Sigmoid colon (tissue), 7 donors: ENCODE measurements around the gene NR3C2. TPM values are rescaled to one million over a fixed set of nuclear protein-coding genes. Genes with fewer than 3 reads are reported as not detected.
"Not testable (repeated sequence)": the region's sequence is repeated elsewhere in the genome, so short reads cannot be mapped to it uniquely, and the experiment has no call there.

Source experiments
- DNase-seq: peaks from one replicate; pipeline ENCODE4 v3.0.0-alpha.2; 2019
- H3K27ac ChIP-seq, 4 donors: fragments of 200-600 bp; sonication (generic); one replicate each; pipeline ENCODE4 v1.5.1; 2016 to 2019; ENCODE audit warnings: mild to moderate bottlenecking in 1 of 4
- H3K27me3 ChIP-seq, 3 donors: fragments of 200-600 bp; sonication (generic); one replicate each; pipeline ENCODE4 v1.5.1; 2019; ENCODE audit warnings: mild to moderate bottlenecking in 1 of 3
- H3K36me3 ChIP-seq, 4 donors: fragments of 200-600 bp; sonication (generic); one replicate each; pipeline ENCODE4 v1.5.1; 2016 to 2019
- H3K4me1 ChIP-seq, 4 donors: fragments of 200-600 bp; sonication (generic); one replicate each; pipeline ENCODE4 v1.5.1; 2017 to 2019
- H3K4me3 ChIP-seq, 4 donors: fragments of 200-600 bp; sonication (generic); one replicate each; pipeline ENCODE4 v1.5.1; 2017 to 2019; ENCODE audit warnings: mild to moderate bottlenecking in 2 of 4, moderate library complexity in 1 of 4
- H3K9me3 ChIP-seq, 4 donors: fragments of 200-600 bp in 3 of 4; sonication (generic) in 3 of 4; one replicate each; pipeline versions ENCODE4 v1.5.1 to v1.6.1; 2013 to 2019
- CTCF ChIP-seq, 4 experiments: fragments of 450-650 bp in 3 of 4; fragments of 200-600 bp in 1 of 4; IDR thresholded peaks; one replicate each; pipeline ENCODE4 v1.5.1; 2016 to 2019; ENCODE audit warnings: antibody characterized with exemption in 4 of 4, mild to moderate bottlenecking in 3 of 4, moderate library complexity in 2 of 4
- EP300 ChIP-seq, 4 donors: sonication (generic); formaldehyde crosslinking; IDR thresholded peaks; one replicate each; pipeline ENCODE4 v1.6.1; 2017; ENCODE audit warnings: antibody characterized with exemption in 4 of 4
- POLR2A ChIP-seq, 2 donors: fragments of 450-650 bp; IDR thresholded peaks; one replicate each; pipeline ENCODE4 v1.6.1; 2016; ENCODE audit warnings: antibody characterized with exemption in 2 of 2, mild to moderate bottlenecking in 2 of 2, moderate library complexity in 2 of 2
- POLR2AphosphoS5 ChIP-seq, 4 donors: sonication (generic); formaldehyde crosslinking; IDR thresholded peaks; one replicate each; pipeline ENCODE4 v1.6.1; 2017; ENCODE audit warnings: antibody characterized with exemption in 4 of 4
- WGBS, 2 donors: extraction: QIAGEN DNeasy Blood & Tissue Kit; methylation state at CpG; one replicate each; pipeline ENCODE4 v1.1.7; 2013; 5-methylcytosine and 5-hydroxymethylcytosine counted together
- intact Hi-C: fragments of 100-400 bp; cut with DNase I; formaldehyde crosslinking; loops from one replicate; pipeline ENCODE4 v1.15.1; 2023
- polyA plus RNA-seq, 3 donors: library from polyadenylated mRNA; stranded (reverse); fragments of 200-250 nt; gene quantifications; one replicate each; pipeline ENCODE4 v1.2.3, GENCODE V29; 2013
- total RNA-seq, 4 donors: library from RNA; depleted of rRNA; stranded (reverse); fragments of >200 nt; gene quantifications; one replicate each; pipeline ENCODE4 v1.1.0, GENCODE V29; 2016
- donor health status: healthy with polysubstance abuse.
- donor health status: Bipolar disorder and iron deficiency.
- donor health status: healthy.

Gene NR3C2
- total and polyA plus RNA-seq, 7 donors: 15.6 to 34.9 (median 23.4) TPM

- H3K36me3 ChIP-seq: no peaks in the 10 kb centered on the region
Measured at GRCh38 chr4:148145475-148145874, 296.7 kb downstream of the NR3C2 start.

GRCh38 chr4:148143174-148143573 lies 299.0 kb downstream of the NR3C2 start:
- Histone ChIP-seq H3K36me3 (peaks cover 0 to 7% (median 0%) of the 10 kb centered on the region in 4 donors), H3K9me3 (no peaks in the 10 kb centered on the region), H3K4me3 (no peak overlapping the region), H3K27ac (no peak overlapping the region), H3K4me1 (peaks cover 0 to 4% (median 0%) of the 10 kb centered on the region in 4 donors), H3K27me3 (no peaks in the 10 kb centered on the region)
- intact Hi-C loops: no loop called here
- no peak for DNase-seq
- whole genome bisulfite sequencing, 2 donors: 80 to 81% methylated on average over 4 of the region's 4 CpGs
- TF ChIP-seq EP300 (IDR thresholded peaks at IDR 0.05) (no peak), POLR2A (IDR thresholded peaks at IDR 0.05) (no peak), POLR2AphosphoS5 (IDR thresholded peaks at IDR 0.05) (no peak)

More at GRCh38 chr4:148145475-148145874, 296.7 kb downstream of the NR3C2 start:
- DNase-seq: no peak
- Histone ChIP-seq H3K27ac (no peak overlapping the region), H3K9me3 (no peaks in the 10 kb centered on the region), H3K4me1 (peaks cover 0 to 4% (median 0%) of the 10 kb centered on the region in 4 donors), H3K27me3 (no peaks in the 10 kb centered on the region), H3K4me3 (no peak overlapping the region)
- TF ChIP-seq POLR2A (IDR thresholded peaks at IDR 0.05): no peak
- no peak for TF ChIP-seq CTCF (IDR thresholded peaks at IDR 0.05)
- TF ChIP-seq POLR2AphosphoS5 (IDR thresholded peaks at IDR 0.05): no peak
- TF ChIP-seq EP300 (IDR thresholded peaks at IDR 0.05): no peak
- intact Hi-C loops: no loop called here
- 94 to 96% methylated on average over 6 of the region's 6 CpGs for WGBS, 2 donors

DNA sequence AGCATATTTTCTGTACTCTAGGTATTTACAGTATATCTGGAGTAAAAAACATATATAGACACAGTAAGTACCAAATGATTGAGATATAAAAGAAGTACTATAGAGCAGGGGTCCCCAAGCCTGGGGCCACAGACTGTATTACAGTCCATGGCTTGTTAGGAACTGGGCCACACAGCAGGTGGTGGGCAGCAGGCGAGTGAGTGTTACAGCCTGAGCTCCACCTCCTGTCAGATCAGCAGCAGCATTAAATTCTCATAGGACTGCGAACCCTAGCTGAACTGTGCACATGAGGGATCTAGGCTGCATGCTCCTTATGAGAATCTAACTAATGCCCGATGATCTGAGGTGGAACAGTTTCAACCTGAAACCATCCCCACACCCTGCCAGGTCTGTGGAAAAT lies 300.7 kb downstream of the NR3C2 start:
- Histone ChIP-seq H3K36me3 (peaks cover 0 to 7% (median 0%) of the 10 kb centered on the region in 4 donors), H3K4me1 (no peaks in the 10 kb centered on the region), H3K4me3 (no peak overlapping the region), H3K27me3 (no peaks in the 10 kb centered on the region), H3K9me3 (no peaks in the 10 kb centered on the region), H3K27ac (no peak overlapping the region)
- TF ChIP-seq POLR2AphosphoS5 (IDR thresholded peaks at IDR 0.05) (no peak), CTCF (IDR thresholded peaks at IDR 0.05) (no peak), POLR2A (IDR thresholded peaks at IDR 0.05) (no peak), EP300 (IDR thresholded peaks at IDR 0.05) (no peak)
- intact Hi-C loops: no loop called here
- 88 to 92% methylated on average over 3 of the region's 3 CpGs for WGBS, 2 donors
- no peak for DNase-seq

DNA sequence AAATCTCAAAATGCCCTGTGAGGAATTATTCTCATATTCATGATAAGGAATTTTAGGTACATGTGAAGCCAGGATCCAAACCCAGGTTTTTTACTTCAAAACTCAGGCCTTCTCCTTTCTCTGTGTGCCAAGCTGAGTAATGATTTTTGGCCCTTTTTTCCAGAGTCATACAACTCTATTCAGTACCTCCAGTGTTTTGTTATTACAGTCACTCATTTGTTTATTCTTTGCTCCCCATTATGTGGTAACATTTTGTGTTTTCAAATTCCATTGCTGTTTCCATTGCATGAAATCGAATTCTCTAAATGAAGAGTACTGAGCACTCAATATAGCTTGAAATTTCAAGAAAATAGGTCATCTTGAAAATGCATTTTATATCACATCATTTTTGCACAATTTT lies 315.4 kb downstream of the NR3C2 start:
- DNase-seq: no peak
- WGBS, 2 donors: 87 to 90% methylated on average over 1 of the region's 1 CpG

DNA sequence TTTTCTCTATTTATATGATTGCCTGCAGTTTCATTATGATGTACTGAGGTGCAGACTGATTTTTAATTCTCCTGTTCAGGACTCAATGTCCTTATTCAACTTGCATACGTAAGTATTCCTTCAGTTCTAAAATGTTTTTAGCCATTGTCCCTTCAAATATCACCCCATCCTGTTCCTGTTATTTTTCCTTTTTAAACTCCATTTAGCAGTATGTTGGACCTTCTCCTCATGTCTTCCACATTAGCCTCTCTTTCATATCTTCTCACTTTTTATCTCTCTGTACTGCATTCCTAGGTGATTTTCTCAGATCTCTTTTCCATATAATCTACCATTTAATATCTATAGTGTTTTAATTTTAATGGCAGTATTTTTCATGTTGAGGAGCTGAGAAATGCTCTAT lies 317.7 kb downstream of the NR3C2 start:
- no peaks in the 10 kb centered on the region for H3K27me3 ChIP-seq
- H3K4me3 ChIP-seq: no peak overlapping the region
- TF ChIP-seq POLR2AphosphoS5 (IDR thresholded peaks at IDR 0.05): no peak
- H3K27ac ChIP-seq: no peak overlapping the region
- WGBS, 2 donors: 63 to 100% methylated on average over 1 of the region's 1 CpG
- DNase-seq: no peak
- no peaks in the 10 kb centered on the region for H3K4me1 ChIP-seq
- H3K36me3 ChIP-seq: peaks cover 0 to 8% (median 0%) of the 10 kb centered on the region in 4 donors
- intact Hi-C loops: no loop called here
- peaks cover 0 to 10% (median 0%) of the 10 kb centered on the region in 4 donors for H3K9me3 ChIP-seq

More for the DNA sequence above, 315.4 kb downstream of the NR3C2 start:
- Histone ChIP-seq H3K4me1 (no peaks in the 10 kb centered on the region), H3K27me3 (no peaks in the 10 kb centered on the region), H3K9me3 (peaks cover 0 to 10% (median 0%) of the 10 kb centered on the region in 4 donors), H3K36me3 (no peaks in the 10 kb centered on the region), H3K27ac (no peak overlapping the region), H3K4me3 (no peak overlapping the region)
- no peak for TF ChIP-seq POLR2A (IDR thresholded peaks at IDR 0.05)
- TF ChIP-seq EP300 (IDR thresholded peaks at IDR 0.05): no peak
- TF ChIP-seq POLR2AphosphoS5 (IDR thresholded peaks at IDR 0.05): no peak
- no peak for TF ChIP-seq CTCF (IDR thresholded peaks at IDR 0.05)
- intact Hi-C loops: no loop called here

DNA sequence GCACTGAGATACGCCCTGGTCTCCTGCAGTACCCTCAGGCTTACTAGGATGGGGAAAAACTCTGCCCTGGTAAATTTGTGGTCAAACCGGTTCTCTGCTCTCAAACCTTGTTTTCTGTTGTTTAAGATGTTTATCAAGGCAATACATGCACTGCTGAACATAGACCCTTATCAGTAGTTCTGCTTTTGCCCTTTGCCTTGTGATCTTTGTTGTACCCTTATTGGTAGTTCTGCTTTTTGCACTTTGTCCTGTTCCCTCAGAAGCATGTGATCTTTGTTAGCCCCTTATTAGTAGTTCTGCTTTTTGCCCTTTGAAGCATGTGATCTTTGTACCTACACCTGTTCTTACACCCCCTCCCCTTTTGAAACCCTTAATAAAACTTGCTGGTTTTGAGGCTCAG lies 319.1 kb downstream of the NR3C2 start:
- intact Hi-C loops, DNase-seq, H3K27me3 ChIP-seq, H3K4me1 ChIP-seq, H3K4me3 ChIP-seq, H3K27ac ChIP-seq: not testable (repeated sequence)
- H3K9me3 ChIP-seq: peaks cover 0 to 10% (median 0%) of the 10 kb centered on the region in 4 donors
- H3K36me3 ChIP-seq: peaks cover 0 to 16% (median 0%) of the 10 kb centered on the region in 4 donors
- WGBS, 2 donors: 94 to 97% methylated on average over 2 of the region's 2 CpGs
